PC-3 (cell line): ENCODE results near the gene PTPRD. TPM values are rescaled to one million over a fixed set of nuclear protein-coding genes. Genes with fewer than 3 reads are reported as not detected.

Source experiments
- ATAC-seq: fragments of 200-7000 bp; cut with Tn5 transposase; 2 replicates; pipeline ENCODE4 v1.9.1; 2020; ENCODE audit warnings: mild to moderate bottlenecking, moderate library complexity
- BruUV-seq: library from RNA; stranded (reverse); fragments of 400-500 nt; replicated peaks from 2 replicates; lab custom pipeline; 2021; lab: Mats Ljungman, UMichigan
- CTCF ChIA-PET: fragments of 300-600 bp; sonication (Branson Sonifier 250); formaldehyde crosslinking; loops from one replicate; lab custom pipeline; 2022; ENCODE audit warnings: antibody characterized with exemption; lab: Charles Lee
- POLR2A ChIA-PET: fragments of 300-600 bp; sonication (Branson Sonifier 250); formaldehyde crosslinking; loops from one replicate; lab custom pipeline; 2022; ENCODE audit warnings: antibody characterized with exemption; ENCODE audit not compliant: unreplicated experiment; lab: Charles Lee
- DNase-seq: peaks from one replicate; pipeline ENCODE4 v3.0.0-alpha.2; 2015
- H2AFZ ChIP-seq: fragments of 300-600 bp; sonication (generic); 2 replicates; pipeline ENCODE4 v1.6.0; 2016; ENCODE audit warnings: antibody characterized with exemption, low read length
- H3F3A ChIP-seq: fragments of 300-600 bp; sonication (generic); one replicate; pipeline ENCODE4 v1.6.0; 2017; ENCODE audit warnings: antibody characterized with exemption, low read length, control low read depth, mild to moderate bottlenecking; ENCODE audit not compliant: unreplicated experiment
- H3K27ac ChIP-seq: fragments of 300-600 bp; sonication (generic); 2 replicates; pipeline ENCODE4 v1.5.1; 2016; ENCODE audit warnings: mild to moderate bottlenecking, low read length
- H3K27me3 ChIP-seq: fragments of 300-600 bp; sonication (generic); 2 replicates; pipeline ENCODE4 v1.6.1; 2016; ENCODE audit warnings: low read length, mixed read lengths
- H3K36me3 ChIP-seq: fragments of 300-600 bp; sonication (generic); 2 replicates; pipeline ENCODE4 v1.6.1; 2016; ENCODE audit warnings: low read depth, mixed run types, low read length, mixed read lengths
- H3K4me1 ChIP-seq: fragments of 300-600 bp; sonication (generic); 2 replicates; pipeline ENCODE4 v1.5.1; 2016; ENCODE audit warnings: low read length; ENCODE audit not compliant: insufficient read depth
- H3K4me2 ChIP-seq: fragments of 300-600 bp; sonication (generic); 2 replicates; pipeline ENCODE4 v1.6.0; 2016; ENCODE audit warnings: low read length
- H3K4me3 ChIP-seq: fragments of 300-600 bp; sonication (generic); 2 replicates; pipeline ENCODE4 v1.5.1; 2016; ENCODE audit warnings: mild to moderate bottlenecking, low read length, mixed read lengths
- H3K79me2 ChIP-seq: fragments of 300-600 bp; sonication (generic); 2 replicates; pipeline ENCODE4 v1.6.1; 2017; ENCODE audit warnings: low read length, mixed read lengths
- H3K9ac ChIP-seq: fragments of 300-600 bp; sonication (generic); 2 replicates; pipeline ENCODE4 v1.6.0; 2016; ENCODE audit warnings: mild to moderate bottlenecking, low read length
- H3K9me2 ChIP-seq: fragments of 300-600 bp; sonication (generic); replicated peaks from 2 replicates; pipeline ENCODE4 v1.6.1; 2016; ENCODE audit warnings: mixed run types, low read length, mixed read lengths
- H3K9me3 ChIP-seq: fragments of 300-600 bp; sonication (generic); 2 replicates; pipeline ENCODE4 v1.6.1; 2016; ENCODE audit warnings: low read length, mixed read lengths
- H4K20me1 ChIP-seq: fragments of 300-600 bp; sonication (generic); 2 replicates; pipeline ENCODE4 v1.6.1; 2016; ENCODE audit warnings: low read length, mixed read lengths
- CTCF ChIP-seq: fragments of 300-600 bp; sonication (generic); conservative IDR thresholded peaks from 2 replicates; pipeline ENCODE4 v1.5.1; 2017; ENCODE audit warnings: antibody characterized with exemption, low read depth, mild to moderate bottlenecking, low read length
- EZH2 ChIP-seq: fragments of 300-600 bp; sonication (generic); IDR thresholded peaks from one replicate; pipeline ENCODE4 v1.6.1; 2017; ENCODE audit warnings: antibody characterized with exemption, mild to moderate bottlenecking, low read length; ENCODE audit not compliant: unreplicated experiment
- EZH2phosphoT487 ChIP-seq: fragments of 300-600 bp; sonication (generic); IDR thresholded peaks from 2 replicates; pipeline ENCODE4 v1.6.1; 2018; ENCODE audit warnings: mild to moderate bottlenecking, antibody characterized with exemption, low read length, borderline replicate concordance
- intact Hi-C: fragments of 100-400 bp; cut with micrococcal nuclease; formaldehyde crosslinking; loops from 2 replicates; pipeline ENCODE4 v1.9.0; 2023
- total RNA-seq: library from RNA; depleted of rRNA; stranded (reverse); fragments of >200 nt; gene quantifications from 2 replicates; pipeline ENCODE4 v1.2.3, GENCODE V29; 2014

PTPRD gene
- total RNA-seq, 1 experiment from 2014 or later = not detected

- TF ChIP-seq EZH2 (no peak), EZH2phosphoT487 (no peak), CTCF (no peak)
- Histone ChIP-seq H4K20me1 (no peaks in the 10 kb centered on the region), H3K4me3 (no peak overlapping the region), H2AFZ (no peak overlapping the region), H3K4me2 (no peak overlapping the region), H3K4me1 (no peaks in the 10 kb centered on the region), H3K27ac (no peak overlapping the region), H3K36me3 (no peaks in the 10 kb centered on the region), H3K9me2 (no peaks in the 10 kb centered on the region), H3K79me2 (no peaks in the 10 kb centered on the region), H3F3A (no peaks in the 10 kb centered on the region), H3K9ac (no peak overlapping the region), H3K27me3 (no peaks in the 10 kb centered on the region), H3K9me3 (0 out of 2 replicates have a peak, but pooled peaks cover 4% of the 10 kb centered on the region)
- intact Hi-C loops = no loop called here
- POLR2A ChIA-PET = no interaction called here
- DNase-seq (no peak), ATAC-seq (no peak)
- CTCF ChIA-PET = no interaction called here
- no TSS peak for BruUV-seq
These were observed 1397.8 kb downstream of the PTPRD start for GRCh38 chr9:9215050-9215449.

- BruUV-seq = no TSS peak
- H3K9me3 ChIP-seq = 0 out of 2 replicates have a peak, but pooled peaks cover 4% of the 10 kb centered on the region
These were observed 1398.7 kb downstream of the PTPRD start for GRCh38 chr9:9214066-9214465.

More at GRCh38 chr9:9214066-9214465, 1398.7 kb downstream of the PTPRD start:
- Histone ChIP-seq H3K4me2 (no peak overlapping the region), H3K4me3 (no peak overlapping the region), H3K36me3 (no peaks in the 10 kb centered on the region), H3K27ac (no peak overlapping the region), H3K27me3 (no peaks in the 10 kb centered on the region), H2AFZ (no peak overlapping the region), H4K20me1 (no peaks in the 10 kb centered on the region), H3K4me1 (no peaks in the 10 kb centered on the region), H3K9ac (no peak overlapping the region), H3K9me2 (no peaks in the 10 kb centered on the region), H3K79me2 (no peaks in the 10 kb centered on the region), H3F3A (no peaks in the 10 kb centered on the region)
- TF ChIP-seq CTCF (no peak), EZH2 (no peak), EZH2phosphoT487 (no peak)
- DNase-seq (no peak), ATAC-seq (no peak)
- ChIA-PET POLR2A (no interaction called here), CTCF (no interaction called here)
- intact Hi-C loops = no loop called here
